GM12878 (cell line): ENCODE results near the gene BRD9. TPM values are rescaled to one million over a fixed set of nuclear protein-coding genes. Genes with fewer than 3 reads are reported as not detected.

Experiments used
- ATAC-seq: fragments of 200-7000 bp; cut with Tn5 transposase; 3 replicates; pipeline ENCODE4 v1.9.1; 2020; ENCODE audit warnings: mild to moderate bottlenecking, moderate library complexity
- BruUV-seq: library from RNA; stranded (reverse); fragments of 400-500 nt; replicated peaks from 2 replicates; lab custom pipeline; 2021; lab: Mats Ljungman, UMichigan
- CTCF ChIA-PET: fragments of 300-600 bp; sonication (Branson Sonifier 250); formaldehyde crosslinking; extraction: SDS; loops from one replicate; lab custom pipeline; 2021; ENCODE audit warnings: inconsistent platforms; lab: Yijun Ruan, JAX
- POLR2A ChIA-PET: fragments of 350-600 bp; formaldehyde crosslinking; extraction: SDS; loops from one replicate; lab custom pipeline; 2021; ENCODE audit warnings: inconsistent platforms; lab: Charles Lee
- RAD21 ChIA-PET: fragments of 300-600 bp; sonication (Branson Sonifier 250); formaldehyde crosslinking; loops from one replicate; lab custom pipeline; 2023; ENCODE audit warnings: antibody characterized with exemption; ENCODE audit not compliant: unreplicated experiment; lab: Charles Lee
- SMC1A ChIA-PET: fragments of 300-600 bp; sonication (Branson Sonifier 250); formaldehyde crosslinking; loops from one replicate; lab custom pipeline; 2023; ENCODE audit not compliant: unreplicated experiment, uncharacterized antibody; lab: Charles Lee
- DNase-seq: peaks from one replicate; pipeline ENCODE4 v3.0.0-alpha.2; 2011; ENCODE audit warnings: low read depth, low spot score
- FAIRE-seq: peaks from 3 replicates; lab custom pipeline; 2011; peaks lifted over from hg19 to GRCh38; lab: Jason Lieb, UNC
- H2AFZ ChIP-seq: 2 replicates; pipeline ENCODE4 v1.6.0; 2011; ENCODE audit warnings: low read depth, low read length, control low read depth; ENCODE audit not compliant: control insufficient read depth
- H3K27ac ChIP-seq: 2 replicates; pipeline ENCODE4 v1.5.1; 2011; ENCODE audit warnings: control low read depth; ENCODE audit not compliant: control insufficient read depth, insufficient read depth
- H3K27me3 ChIP-seq, 2 experiments: replicated peaks in 1 of 2; 2 replicates each; pipeline versions ENCODE4 v1.6.0 to v1.6.1; 2011; ENCODE audit warnings: low read length in 1 of 2; ENCODE audit not compliant: control insufficient read depth in 2 of 2, insufficient read depth in 2 of 2
- H3K36me3 ChIP-seq, 2 experiments: 2 replicates each; pipeline ENCODE4 v1.5.1; 2011; ENCODE audit warnings: low read length in 1 of 2; ENCODE audit not compliant: control insufficient read depth in 2 of 2, insufficient read depth in 2 of 2
- H3K4me1 ChIP-seq: 2 replicates; pipeline ENCODE4 v1.6.1; 2011; ENCODE audit warnings: mild to moderate bottlenecking, low read length, moderate library complexity, mixed read lengths; ENCODE audit not compliant: control insufficient read depth, insufficient read depth
- H3K4me2 ChIP-seq: 2 replicates; pipeline ENCODE4 v1.6.0; 2011; ENCODE audit warnings: control low read depth; ENCODE audit not compliant: control insufficient read depth, insufficient read depth
- H3K4me3 ChIP-seq: fragments of 200-600 bp; sonication (generic); 2 replicates; pipeline ENCODE4 v1.5.1; 2016
- H3K79me2 ChIP-seq: 2 replicates; pipeline ENCODE4 v1.6.0; 2011; ENCODE audit warnings: low read length; ENCODE audit not compliant: control insufficient read depth, insufficient read depth
- H3K9ac ChIP-seq: 2 replicates; pipeline ENCODE4 v1.8.0; 2011; ENCODE audit warnings: low read length, control low read depth, mixed read lengths; ENCODE audit not compliant: control insufficient read depth, insufficient read depth
- H3K9me3 ChIP-seq: replicated peaks from 3 replicates; pipeline ENCODE4 v1.5.1; 2011; ENCODE audit warnings: mild to moderate bottlenecking, low read length; ENCODE audit not compliant: control insufficient read depth, insufficient read depth
- H4K20me1 ChIP-seq: 2 replicates; pipeline ENCODE4 v1.6.0; 2011; ENCODE audit not compliant: control insufficient read depth, insufficient read depth
- CBX3 ChIP-seq: fragments of 200-600 bp; sonication (generic); IDR thresholded peaks from 2 replicates; pipeline ENCODE4 v1.6.1; 2016; ENCODE audit warnings: low read depth, borderline replicate concordance
- CHD2 ChIP-seq: IDR thresholded peaks from 2 replicates; pipeline ENCODE4 v1.6.1; 2011; ENCODE audit warnings: low read depth, low read length, improper control_type of control experiment, borderline replicate concordance
- GATAD2B ChIP-seq: fragments of 450-650 bp; conservative IDR thresholded peaks from 2 replicates; pipeline ENCODE4 v1.6.1; 2017; ENCODE audit warnings: low read depth, mild to moderate bottlenecking, moderate library complexity
- IKZF2 ChIP-seq, 2 experiments: fragments of 450-650 bp; IDR thresholded peaks; 2 replicates each; pipeline ENCODE4 v1.6.1; 2017; ENCODE audit warnings: mild to moderate bottlenecking in 2 of 2, moderate library complexity in 2 of 2
- NFIC ChIP-seq: IDR thresholded peaks from 2 replicates; pipeline ENCODE4 v1.6.1; 2012; ENCODE audit warnings: low read depth, mild to moderate bottlenecking, inconsistent platforms, low read length, moderate library complexity
- WGBS: methylation state at CpG from one replicate; pipeline ENCODE4 v1.1.6; 2016; ENCODE audit warnings: low lambda C conversion rate; ENCODE audit not compliant: insufficient replicate concordance, insufficient coverage; ENCODE audit errors: missing lambda C conversion rate; 5-methylcytosine and 5-hydroxymethylcytosine counted together
- in situ Hi-C: fragments of 300-500 bp; cut with MboI; formaldehyde crosslinking; loops from 9 replicates; pipeline ENCODE4 v1.14.3; 2018; ENCODE audit warnings: mixed read lengths
- intact Hi-C: fragments of 100-400 bp; cut with micrococcal nuclease; formaldehyde crosslinking; loops from one replicate; pipeline ENCODE4 v1.14.2; 2022; ENCODE audit not compliant: unreplicated experiment
- polyA plus RNA-seq, 11 experiments: library from polyadenylated mRNA; depleted of rRNA in 4 of 11; unstranded in 6 of 11; stranded (reverse) in 5 of 11; fragments of >200 nt; fragmentation: Nextera tagmentation in 4 of 11; fragmentation: Illumina TruSeq in 1 of 11; extraction: Ambion mirVana in 4 of 11; extraction: Trizol in 1 of 11; gene quantifications; 1 replicate in 1 of 11; 2 replicates in 10 of 11; pipeline versions ENCODE4 v1.2.1 to v1.2.3, GENCODE V29; 2011 to 2016; ENCODE audit warnings: inconsistent platforms in 2 of 11, missing spikeins in 2 of 11, low read depth in 1 of 11
- total RNA-seq, 4 experiments: library from RNA; depleted of rRNA in 3 of 4; stranded (reverse); fragments of >200 nt in 3 of 4; fragmentation: Illumina TruSeq in 1 of 4; extraction: Trizol in 1 of 4; gene quantifications; 2 replicates each; pipeline versions ENCODE4 v1.2.1 to v1.2.3, GENCODE V29; 2013 to 2021
- TF ChIP-seq, protein P1 (sequence below): fragments of 450-650 bp; IDR thresholded peaks from 2 replicates; pipeline ENCODE4 v1.6.1; 2017; ENCODE audit warnings: mild to moderate bottlenecking

The BRD9 gene
- total and polyA plus RNA-seq, 10 of the 15 experiments (the other 5 are each of a cell fraction or from before 2014, with no cell fraction given) = 2.0 to 48.6 (median 32.4) TPM

- no peak within 1 kb of the TSS for H2AFZ ChIP-seq
- intact Hi-C loops = loop anchor here (2.0 kb wide), 1 partner anchor 96 kb away; no protein-coding TSS in a partner anchor
- CTCF ChIA-PET = no interaction called here
- no peak for FAIRE-seq
- no peak for TF ChIP-seq CHD2
- TF ChIP-seq GATAD2B = no peak
- TF ChIP-seq NFIC = no peak
- no peak for TF ChIP-seq CBX3
- TF ChIP-seq, protein P1, sequence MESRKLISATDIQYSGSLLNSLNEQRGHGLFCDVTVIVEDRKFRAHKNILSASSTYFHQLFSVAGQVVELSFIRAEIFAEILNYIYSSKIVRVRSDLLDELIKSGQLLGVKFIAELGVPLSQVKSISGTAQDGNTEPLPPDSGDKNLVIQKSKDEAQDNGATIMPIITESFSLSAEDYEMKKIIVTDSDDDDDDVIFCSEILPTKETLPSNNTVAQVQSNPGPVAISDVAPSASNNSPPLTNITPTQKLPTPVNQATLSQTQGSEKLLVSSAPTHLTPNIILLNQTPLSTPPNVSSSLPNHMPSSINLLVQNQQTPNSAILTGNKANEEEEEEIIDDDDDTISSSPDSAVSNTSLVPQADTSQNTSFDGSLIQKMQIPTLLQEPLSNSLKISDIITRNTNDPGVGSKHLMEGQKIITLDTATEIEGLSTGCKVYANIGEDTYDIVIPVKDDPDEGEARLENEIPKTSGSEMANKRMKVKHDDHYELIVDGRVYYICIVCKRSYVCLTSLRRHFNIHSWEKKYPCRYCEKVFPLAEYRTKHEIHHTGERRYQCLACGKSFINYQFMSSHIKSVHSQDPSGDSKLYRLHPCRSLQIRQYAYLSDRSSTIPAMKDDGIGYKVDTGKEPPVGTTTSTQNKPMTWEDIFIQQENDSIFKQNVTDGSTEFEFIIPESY = no peak
- no peak for TF ChIP-seq IKZF2 (IDR thresholded peaks at IDR 0.05)
- H4K20me1 ChIP-seq = no peaks in the 10 kb centered on the region
- SMC1A ChIA-PET = no interaction called here
- H3K4me3 ChIP-seq = no peak within 1 kb of the TSS
- no peaks in the 10 kb centered on the region for H3K36me3 ChIP-seq
- no peak within 1 kb of the TSS for H3K4me2 ChIP-seq
- 73% methylated on average over 24 of the region's 27 CpGs for WGBS
- H3K9ac ChIP-seq = no peak within 1 kb of the TSS
- DNase-seq = no peak
- in situ Hi-C loops = loop anchor here (5.0 kb wide), 1 partner anchor 98 kb away; no protein-coding TSS in a partner anchor
- no peak for ATAC-seq
- BruUV-seq = no TSS peak
- H3K27me3 ChIP-seq = no peaks in the 10 kb centered on the region
- no peak within 1 kb of the TSS for H3K27ac ChIP-seq
- H3K4me1 ChIP-seq = no peaks in the 10 kb centered on the region
- RAD21 ChIA-PET = no interaction called here
- no peaks in the 10 kb centered on the region for H3K9me3 ChIP-seq
- POLR2A ChIA-PET = no interaction called here
- H3K79me2 ChIP-seq = no peaks in the 10 kb centered on the region
These were observed 42.0 kb downstream of the BRD9 start, which contains the start of gene ZDHHC11 for GRCh38 chr5:850511-851006. ZDHHC11 (minus strand) TSS chr5:850986; CDS start chr5:850602, 384 bp downstream.
